Psoas muscle (tissue), 8 donors: ENCODE measurements around the gene YOD1. TPM values are rescaled to one million over a fixed set of nuclear protein-coding genes. Genes with fewer than 3 reads are reported as not detected.
A peak's percentile ranks its signal among the peaks of the same experiment; 100 is the strongest.

Source experiments
- ATAC-seq, 4 donors: fragments of 200-7000 bp; cut with Tn5 transposase; one replicate each; pipeline ENCODE4 v1.9.1; 2020; ENCODE audit warnings: moderate library complexity in 3 of 4, mild to moderate bottlenecking in 2 of 4
- DNase-seq, 2 donors: peaks; one replicate each; pipeline ENCODE4 v3.0.0-alpha.2; 2020
- H3K27ac ChIP-seq: fragments of 200-600 bp; one replicate; pipeline ENCODE4 v1.8.0; 2022
- H3K27me3 ChIP-seq, 3 donors: fragments of 200-600 bp in 1 of 3; one replicate each; pipeline versions ENCODE4 v1.6.1 to v1.8.0; 2013 to 2022; ENCODE audit warnings: low read length in 2 of 3, mild to moderate bottlenecking in 2 of 3, moderate library complexity in 1 of 3; ENCODE audit not compliant: insufficient read depth in 3 of 3
- H3K36me3 ChIP-seq, 2 donors: fragments of 200-600 bp in 1 of 2; one replicate each; pipeline versions ENCODE4 v1.6.1 to v1.8.0; 2013 to 2022; ENCODE audit warnings: low read depth in 1 of 2, mild to moderate bottlenecking in 1 of 2, moderate library complexity in 1 of 2; ENCODE audit not compliant: insufficient read depth in 1 of 2
- H3K4me1 ChIP-seq: fragments of 200-600 bp; one replicate; pipeline ENCODE4 v1.8.0; 2022
- H3K4me3 ChIP-seq: fragments of 200-600 bp; one replicate; pipeline ENCODE4 v1.8.0; 2022; ENCODE audit warnings: mild to moderate bottlenecking
- H3K9me3 ChIP-seq: fragments of 200-600 bp; one replicate; pipeline ENCODE4 v1.8.0; 2022
- WGBS, 3 donors: extraction: QIAGEN DNeasy Blood & Tissue Kit; methylation state at CpG; one replicate each; pipeline versions ENCODE4 v1.1.6 to v1.1.7; 2013; 5-methylcytosine and 5-hydroxymethylcytosine counted together
- intact Hi-C, 2 donors: fragments of 100-400 bp; cut with DNase I; formaldehyde crosslinking; loops; one replicate each; pipeline versions ENCODE4 v1.11.0 to v1.14.2; 2022
- polyA plus RNA-seq, 3 donors: library from polyadenylated mRNA; stranded (reverse); fragments of 200-250 nt; gene quantifications; one replicate each; pipeline ENCODE4 v1.2.3, GENCODE V29; 2013
- total RNA-seq, 4 donors: library from RNA; stranded (reverse); fragmentation: NEBNext Ultra II Directional in 2 of 4; extraction: Animal tissue kit (Norgen Biotek cat#: 25700) in 2 of 4; gene quantifications; one replicate each; pipeline versions ENCODE4 v1.2.1 to v1.2.4, GENCODE V29; 2021 to 2023
- TF ChIP-seq, protein P1 (sequence below): fragments of 200-600 bp; IDR thresholded peaks from one replicate; pipeline ENCODE4 v1.8.0; 2022; ENCODE audit warnings: antibody characterized with exemption
- donor health status: healthy with polysubstance abuse.
- donor health status: DM: no; HTN: no; CAD: no; lungs with moderate emphysema.
- donor health status: Bipolar disorder and iron deficiency.
- donor health status: healthy.
- donor health status: DM: yes; HTN: yes; CAD: no.
- donor health status: DM: no; HTN: no; CAD: no.
- donor health status: DM: no; HTN: no; CAD: no.
- donor health status: DM: yes; HTN: yes; CAD: no.

YOD1 gene
- total and polyA plus RNA-seq, 7 donors: 3.9 to 7.0 (median 5.5) TPM

DNA sequence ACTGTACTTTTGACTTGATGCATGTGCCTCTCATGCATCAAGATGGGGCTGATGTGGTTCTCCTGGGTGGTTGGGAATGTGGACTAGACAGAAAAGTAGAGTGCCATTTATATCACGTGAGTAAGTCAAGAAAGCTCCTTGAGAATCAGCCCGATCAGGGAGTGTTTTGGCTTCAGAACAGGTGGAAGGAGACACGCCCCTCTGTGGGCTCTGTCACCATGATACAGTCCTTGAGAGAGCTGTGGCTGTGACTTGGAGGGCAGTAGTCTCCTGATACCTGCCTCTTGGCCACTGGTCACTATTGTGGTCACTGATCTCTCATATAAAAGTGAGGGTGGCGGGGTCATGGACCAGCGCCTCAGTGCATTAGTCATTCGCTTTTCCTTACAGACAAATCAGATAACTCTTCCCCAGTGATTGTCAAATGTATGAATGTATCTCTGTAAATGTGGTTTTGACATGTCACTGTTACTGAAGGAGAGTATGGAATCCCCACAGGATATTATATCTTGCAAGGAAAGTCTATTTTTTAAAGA, 28.8 kb upstream of the YOD1 start:
- intact Hi-C loops: loop anchor here (2.0 to 5.0 kb wide), 5 partner anchors 31 to 418 kb away; partner anchors contain the start of gene CR1 (in 1 of the 2)
- 78 to 82% (median 81%) methylated on average over 6 of the region's 6 CpGs for WGBS, 3 donors

DNA sequence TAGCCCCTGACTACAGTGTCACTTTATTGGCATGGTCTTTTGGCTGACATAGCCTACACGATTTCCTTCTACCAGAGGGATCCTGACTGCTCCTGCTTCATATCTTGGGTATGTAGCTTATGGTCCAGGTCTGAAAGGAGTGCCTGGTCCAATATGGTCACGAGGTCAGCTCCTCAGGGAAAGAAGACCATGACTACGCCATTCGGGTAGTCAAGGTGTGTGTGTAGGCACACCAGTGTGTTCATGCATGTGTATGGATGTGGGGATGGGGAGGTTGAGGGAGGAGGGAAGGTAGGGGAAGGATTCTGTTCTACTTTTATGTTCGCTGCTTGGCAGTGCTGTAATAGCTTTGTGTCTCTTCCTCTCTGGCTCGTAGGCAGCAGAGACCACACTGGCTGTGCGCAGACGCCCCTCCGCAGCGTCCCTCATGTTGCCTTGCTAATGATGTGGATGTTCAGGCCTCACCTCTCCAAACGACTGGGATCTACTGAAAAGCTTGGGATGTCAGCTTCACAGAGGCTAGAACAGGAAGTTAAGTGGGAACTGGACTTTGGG, 27.6 kb upstream of the YOD1 start:
- no peak overlapping the region for H3K4me3 ChIP-seq
- ATAC-seq: no peak
- TF ChIP-seq, protein P1, sequence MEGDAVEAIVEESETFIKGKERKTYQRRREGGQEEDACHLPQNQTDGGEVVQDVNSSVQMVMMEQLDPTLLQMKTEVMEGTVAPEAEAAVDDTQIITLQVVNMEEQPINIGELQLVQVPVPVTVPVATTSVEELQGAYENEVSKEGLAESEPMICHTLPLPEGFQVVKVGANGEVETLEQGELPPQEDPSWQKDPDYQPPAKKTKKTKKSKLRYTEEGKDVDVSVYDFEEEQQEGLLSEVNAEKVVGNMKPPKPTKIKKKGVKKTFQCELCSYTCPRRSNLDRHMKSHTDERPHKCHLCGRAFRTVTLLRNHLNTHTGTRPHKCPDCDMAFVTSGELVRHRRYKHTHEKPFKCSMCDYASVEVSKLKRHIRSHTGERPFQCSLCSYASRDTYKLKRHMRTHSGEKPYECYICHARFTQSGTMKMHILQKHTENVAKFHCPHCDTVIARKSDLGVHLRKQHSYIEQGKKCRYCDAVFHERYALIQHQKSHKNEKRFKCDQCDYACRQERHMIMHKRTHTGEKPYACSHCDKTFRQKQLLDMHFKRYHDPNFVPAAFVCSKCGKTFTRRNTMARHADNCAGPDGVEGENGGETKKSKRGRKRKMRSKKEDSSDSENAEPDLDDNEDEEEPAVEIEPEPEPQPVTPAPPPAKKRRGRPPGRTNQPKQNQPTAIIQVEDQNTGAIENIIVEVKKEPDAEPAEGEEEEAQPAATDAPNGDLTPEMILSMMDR: no peak
- 83 to 84% (median 84%) methylated on average over 11 of the region's 11 CpGs for WGBS, 3 donors
- H3K27me3 ChIP-seq: no peaks in the 10 kb centered on the region
- H3K9me3 ChIP-seq: no peaks in the 10 kb centered on the region
- H3K36me3 ChIP-seq: peaks cover 0 to 35% of the 10 kb centered on the region in 2 donors
- intact Hi-C loops: loop anchor here in 1 of 2 donors (2.0 to 5.0 kb wide), 3 partner anchors 30 to 166 kb away; no protein-coding TSS in a partner anchor
- H3K4me1 ChIP-seq: peaks cover 4% of the 10 kb centered on the region
- no peak for DNase-seq
- no peak overlapping the region for H3K27ac ChIP-seq

More for the DNA sequence above, 28.8 kb upstream of the YOD1 start:
- Histone ChIP-seq H3K27me3 (no peaks in the 10 kb centered on the region), H3K36me3 (peaks cover 0 to 29% of the 10 kb centered on the region in 2 donors), H3K27ac (no peak overlapping the region), H3K4me3 (no peak overlapping the region), H3K4me1 (peaks cover 4% of the 10 kb centered on the region), H3K9me3 (no peaks in the 10 kb centered on the region)
- ATAC-seq: peak in 1 of 4 donors; percentile 28
- DNase-seq: no peak
- TF ChIP-seq, protein P1: no peak

DNA sequence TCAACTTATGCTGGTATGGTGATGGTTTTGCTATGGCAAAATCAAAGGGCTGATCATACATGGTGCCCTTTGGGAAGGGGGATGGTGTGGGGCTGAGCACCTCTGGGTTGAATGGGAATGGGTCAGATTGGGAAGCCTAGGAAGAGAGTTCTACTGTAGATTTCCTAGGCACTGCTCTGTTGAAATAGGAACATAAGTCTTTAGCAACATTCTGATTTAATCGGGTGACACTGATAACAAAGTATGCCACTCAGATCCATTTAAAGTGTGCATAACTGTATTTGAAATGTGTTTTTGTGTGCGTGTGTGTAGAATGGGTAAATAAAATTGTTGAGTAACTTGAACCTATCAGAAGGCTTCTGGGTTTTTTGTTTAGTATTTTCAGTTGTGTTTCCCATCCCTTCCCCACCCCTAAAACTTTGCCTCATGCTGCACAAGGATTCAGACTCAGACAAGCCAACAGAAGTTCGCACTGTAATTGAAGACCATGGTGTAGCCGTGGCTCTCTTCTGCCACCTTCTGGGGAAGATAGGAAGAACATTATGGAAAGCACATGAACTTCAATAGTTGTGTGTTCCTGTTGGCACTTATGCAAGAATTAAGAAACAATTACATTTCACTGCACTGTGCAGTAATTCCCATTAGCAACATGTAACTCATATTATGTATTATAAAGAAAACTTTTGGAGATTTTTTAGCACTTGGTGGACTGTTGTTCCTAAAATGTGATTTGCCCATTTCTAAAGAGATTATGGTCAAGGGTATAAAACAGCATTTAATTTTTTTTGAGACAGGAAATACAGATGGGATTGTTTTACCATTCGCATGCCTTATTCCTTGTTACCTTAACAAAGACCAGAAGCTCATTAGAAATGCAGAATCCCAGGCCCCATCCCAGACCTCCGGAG, 26.7 kb upstream of the YOD1 start:
- intact Hi-C loops: loop anchor here in 1 of 2 donors (2.0 to 5.0 kb wide), 3 partner anchors 29 to 165 kb away; no protein-coding TSS in a partner anchor
- no peaks in the 10 kb centered on the region for H3K27me3 ChIP-seq
- no peak overlapping the region for H3K4me3 ChIP-seq
- H3K27ac ChIP-seq: peak overlapping the region; percentile 24
- WGBS, 3 donors: 35 to 48% (median 35%) methylated on average over 6 of the region's 6 CpGs
- TF ChIP-seq, protein P1: peak; percentile 90
- DNase-seq (no peak), ATAC-seq (peak; percentile 72 to 91 (median 84))
- H3K4me1 ChIP-seq: peaks cover 4% of the 10 kb centered on the region
- no peaks in the 10 kb centered on the region for H3K9me3 ChIP-seq
- peaks cover 0 to 43% of the 10 kb centered on the region in 2 donors for H3K36me3 ChIP-seq

DNA sequence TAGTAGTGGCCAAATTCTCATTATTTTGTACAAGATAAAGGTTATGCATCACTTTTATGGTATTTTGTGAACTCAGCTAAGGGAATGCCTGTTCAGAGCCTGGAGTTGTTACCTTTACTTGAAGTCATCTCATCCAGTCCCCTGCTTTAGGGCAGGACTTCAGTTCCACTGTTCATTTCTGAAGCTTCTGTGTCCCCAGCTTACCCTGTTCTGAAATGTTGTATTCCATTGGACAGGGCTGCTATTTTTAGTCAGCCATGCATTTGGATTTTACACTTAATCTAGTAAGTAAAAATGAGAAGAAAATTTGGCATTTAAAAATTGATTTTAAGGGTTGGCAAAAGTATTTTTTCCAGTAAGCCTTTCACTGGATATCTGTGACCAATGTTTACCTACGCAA, 26.0 kb upstream of the YOD1 start:
- DNase-seq (no peak), ATAC-seq (no peak)
- 87 to 98% (median 92%) methylated on average over 1 of the region's 1 CpG for WGBS, 3 donors
- H3K27ac ChIP-seq: peak overlapping the region; percentile 24
- H3K9me3 ChIP-seq: no peaks in the 10 kb centered on the region
- intact Hi-C loops: loop anchor here in 1 of 2 donors (5.0 kb wide), 2 partner anchors 150 to 165 kb away; no protein-coding TSS in a partner anchor
- peaks cover 4% of the 10 kb centered on the region for H3K4me1 ChIP-seq
- no peaks in the 10 kb centered on the region for H3K27me3 ChIP-seq
- peaks cover under 1 to 50% of the 10 kb centered on the region in 2 donors for H3K36me3 ChIP-seq
- no peak overlapping the region for H3K4me3 ChIP-seq
- TF ChIP-seq, protein P1: no peak
